ENCODE data around the gene TNN. TPM values are rescaled to one million over a fixed set of nuclear protein-coding genes. Genes with fewer than 3 reads are reported as not detected.

The TNN gene
- total RNA-seq, 1 experiment from 2014 or later: not detected

GRCh38 chr1:175080030-175080429 lies 12.4 kb downstream of the TNN start:
- no TSS peak for BruUV-seq (replicated peaks)

GRCh38 chr1:175081983-175082382 lies 14.3 kb downstream of the TNN start:
- H3K36me3 ChIP-seq (ENCODE audit: insufficient read depth, low read length, poor library complexity, severe bottlenecking): no peaks in the 10 kb centered on the region
- no peaks in the 10 kb centered on the region for H3K4me1 ChIP-seq (ENCODE audit: insufficient read depth, low read length, poor library complexity, severe bottlenecking)
- ChIA-PET CTCF (no interaction called here), POLR2A (ENCODE audit: low non-redundant PET) (no interaction called here)
- H3K27me3 ChIP-seq (replicated peaks; ENCODE audit: insufficient read depth, low read depth, low read length, poor library complexity): no peaks in the 10 kb centered on the region
- DNase-seq (ENCODE audit: low spot score): no peak
- no peak overlapping the region for H3K27ac ChIP-seq (ENCODE audit: low read depth, low read length, poor library complexity, severe bottlenecking)
- TF ChIP-seq, protein P1, sequence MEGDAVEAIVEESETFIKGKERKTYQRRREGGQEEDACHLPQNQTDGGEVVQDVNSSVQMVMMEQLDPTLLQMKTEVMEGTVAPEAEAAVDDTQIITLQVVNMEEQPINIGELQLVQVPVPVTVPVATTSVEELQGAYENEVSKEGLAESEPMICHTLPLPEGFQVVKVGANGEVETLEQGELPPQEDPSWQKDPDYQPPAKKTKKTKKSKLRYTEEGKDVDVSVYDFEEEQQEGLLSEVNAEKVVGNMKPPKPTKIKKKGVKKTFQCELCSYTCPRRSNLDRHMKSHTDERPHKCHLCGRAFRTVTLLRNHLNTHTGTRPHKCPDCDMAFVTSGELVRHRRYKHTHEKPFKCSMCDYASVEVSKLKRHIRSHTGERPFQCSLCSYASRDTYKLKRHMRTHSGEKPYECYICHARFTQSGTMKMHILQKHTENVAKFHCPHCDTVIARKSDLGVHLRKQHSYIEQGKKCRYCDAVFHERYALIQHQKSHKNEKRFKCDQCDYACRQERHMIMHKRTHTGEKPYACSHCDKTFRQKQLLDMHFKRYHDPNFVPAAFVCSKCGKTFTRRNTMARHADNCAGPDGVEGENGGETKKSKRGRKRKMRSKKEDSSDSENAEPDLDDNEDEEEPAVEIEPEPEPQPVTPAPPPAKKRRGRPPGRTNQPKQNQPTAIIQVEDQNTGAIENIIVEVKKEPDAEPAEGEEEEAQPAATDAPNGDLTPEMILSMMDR (conservative IDR thresholded peaks at IDR 0.05; ENCODE audit: low read depth, low read length): no peak
- TF ChIP-seq EZH2 (IDR thresholded peaks at IDR 0.05; ENCODE audit: borderline replicate concordance, low read depth, low read length, poor library complexity, severe bottlenecking): no peak
- no TSS peak for BruUV-seq (replicated peaks)
- no peaks in the 10 kb centered on the region for H3K9me3 ChIP-seq (ENCODE audit: low read depth, low read length, poor library complexity, severe bottlenecking)
- intact Hi-C loops (cut with micrococcal nuclease; ENCODE audit: unreplicated experiment): no loop called here
- no peak overlapping the region for H3K4me3 ChIP-seq (ENCODE audit: low read depth, low read length, poor library complexity, severe bottlenecking)

More at GRCh38 chr1:175080030-175080429, 12.4 kb downstream of the TNN start:
- Histone ChIP-seq H3K27me3 (replicated peaks; ENCODE audit: insufficient read depth, low read depth, low read length, poor library complexity) (no peaks in the 10 kb centered on the region), H3K36me3 (ENCODE audit: insufficient read depth, low read length, poor library complexity, severe bottlenecking) (no peaks in the 10 kb centered on the region), H3K9me3 (ENCODE audit: low read depth, low read length, poor library complexity, severe bottlenecking) (no peaks in the 10 kb centered on the region), H3K27ac (ENCODE audit: low read depth, low read length, poor library complexity, severe bottlenecking) (no peak overlapping the region), H3K4me1 (ENCODE audit: insufficient read depth, low read length, poor library complexity, severe bottlenecking) (no peaks in the 10 kb centered on the region), H3K4me3 (ENCODE audit: low read depth, low read length, poor library complexity, severe bottlenecking) (no peak overlapping the region)
- DNase-seq (ENCODE audit: low spot score): no peak
- ChIA-PET CTCF (no interaction called here), POLR2A (ENCODE audit: low non-redundant PET) (no interaction called here)
- intact Hi-C loops (cut with micrococcal nuclease; ENCODE audit: unreplicated experiment): no loop called here
- TF ChIP-seq EZH2 (IDR thresholded peaks at IDR 0.05; ENCODE audit: borderline replicate concordance, low read depth, low read length, poor library complexity, severe bottlenecking): no peak
- TF ChIP-seq, protein P1 (conservative IDR thresholded peaks at IDR 0.05; ENCODE audit: low read depth, low read length): no peak

DNA sequence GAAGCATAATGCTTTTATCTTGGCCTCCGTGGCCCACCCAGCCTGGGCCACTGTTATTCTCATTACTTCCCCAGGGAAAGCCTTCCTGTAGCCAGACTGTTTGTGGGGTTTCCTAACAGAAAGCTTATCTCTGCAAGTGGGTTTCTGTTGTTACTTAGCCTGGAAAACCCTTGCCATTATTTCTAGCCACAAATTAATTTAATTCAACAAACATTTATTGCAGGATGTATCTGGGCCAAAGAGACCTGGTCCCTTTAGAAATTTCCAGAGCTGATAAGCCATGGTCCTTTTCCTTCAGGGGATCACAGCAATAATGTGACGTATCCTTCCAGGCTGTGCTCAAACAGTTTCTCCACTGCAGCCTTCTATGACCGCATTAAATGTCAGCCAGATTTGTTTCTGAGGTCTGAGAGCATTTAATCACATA lies 20.9 kb downstream of the TNN start:
- Histone ChIP-seq H3K36me3 (ENCODE audit: insufficient read depth, low read length, poor library complexity, severe bottlenecking) (no peaks in the 10 kb centered on the region), H3K9me3 (ENCODE audit: low read depth, low read length, poor library complexity, severe bottlenecking) (no peaks in the 10 kb centered on the region), H3K27ac (ENCODE audit: low read depth, low read length, poor library complexity, severe bottlenecking) (no peak overlapping the region), H3K4me1 (ENCODE audit: insufficient read depth, low read length, poor library complexity, severe bottlenecking) (no peaks in the 10 kb centered on the region), H3K27me3 (replicated peaks; ENCODE audit: insufficient read depth, low read depth, low read length, poor library complexity) (no peaks in the 10 kb centered on the region), H3K4me3 (ENCODE audit: low read depth, low read length, poor library complexity, severe bottlenecking) (no peak overlapping the region)
- intact Hi-C loops (cut with micrococcal nuclease; ENCODE audit: unreplicated experiment): no loop called here
- ChIA-PET POLR2A (ENCODE audit: low non-redundant PET) (no interaction called here), CTCF (no interaction called here)
- DNase-seq (ENCODE audit: low spot score): no peak
- BruUV-seq (replicated peaks): no TSS peak
- TF ChIP-seq EZH2 (IDR thresholded peaks at IDR 0.05; ENCODE audit: borderline replicate concordance, low read depth, low read length, poor library complexity, severe bottlenecking): no peak
- TF ChIP-seq, protein P1 (conservative IDR thresholded peaks at IDR 0.05; ENCODE audit: low read depth, low read length): no peak

Data from A673 (cell line).